Transverse colon (tissue), 4 donors: ENCODE measurements around the gene IL20RA. TPM values are rescaled to one million over a fixed set of nuclear protein-coding genes. Genes with fewer than 3 reads are reported as not detected.

ENCODE experiments used
- DNase-seq: peaks from one replicate; pipeline ENCODE4 v3.0.0-alpha.2; 2019
- H3K27ac ChIP-seq, 4 donors: fragments of 200-600 bp; sonication (generic); 2 replicates each; pipeline ENCODE4 v1.5.1; 2016 to 2018; ENCODE audit warnings: inconsistent platforms in 4 of 4
- H3K27me3 ChIP-seq: fragments of 200-600 bp; sonication (generic); 2 replicates; pipeline ENCODE4 v1.5.1; 2017; ENCODE audit warnings: inconsistent platforms
- H3K36me3 ChIP-seq, 4 donors: fragments of 200-600 bp; sonication (generic); 2 replicates each; pipeline ENCODE4 v1.5.1; 2017 to 2019; ENCODE audit warnings: inconsistent platforms in 4 of 4
- H3K4me1 ChIP-seq, 4 donors: fragments of 200-600 bp; sonication (generic); 2 replicates each; pipeline ENCODE4 v1.5.1; 2017 to 2020; ENCODE audit warnings: inconsistent platforms in 4 of 4
- H3K4me3 ChIP-seq, 4 donors: fragments of 200-600 bp; sonication (generic); 1 replicate in 1 of 4; 2 replicates in 3 of 4; pipeline versions ENCODE4 v1.5.1 to v1.6.1; 2017 to 2019; ENCODE audit warnings: inconsistent platforms in 4 of 4
- H3K9me3 ChIP-seq, 2 donors: fragments of 200-600 bp; sonication (generic); 2 replicates each; pipeline ENCODE4 v1.5.1; 2017 to 2019; ENCODE audit warnings: inconsistent platforms in 2 of 2
- EP300 ChIP-seq: sonication (generic); formaldehyde crosslinking; IDR thresholded peaks from one replicate; pipeline ENCODE4 v1.6.1; 2017; ENCODE audit warnings: antibody characterized with exemption, low read depth
- POLR2A ChIP-seq: fragments of 450-650 bp; IDR thresholded peaks from one replicate; pipeline ENCODE4 v1.6.1; 2016; ENCODE audit warnings: antibody characterized with exemption, mild to moderate bottlenecking, moderate library complexity
- POLR2AphosphoS5 ChIP-seq, 3 donors: sonication (generic); formaldehyde crosslinking; IDR thresholded peaks; one replicate each; pipeline ENCODE4 v1.6.1; 2016; ENCODE audit warnings: antibody characterized with exemption in 3 of 3
- WGBS, 2 donors: methylation state at CpG; one replicate each; pipeline ENCODE4 v1.1.5; 2018; ENCODE audit warnings: low coverage in 1 of 2; 5-methylcytosine and 5-hydroxymethylcytosine counted together
- in situ Hi-C, 4 donors: fragments of 200-750 bp; cut with MboI; loops; one replicate each; pipeline versions ENCODE4 v1.15.0 to v1.15.1; 2017; ENCODE audit warnings: low sequenced_read_pairs in 3 of 4, low pct_ligation_motif_present in 1 of 4, low pct_unique_long_range_greater_than_20kb in 1 of 4
- intact Hi-C: fragments of 100-400 bp; cut with DNase I; formaldehyde crosslinking; loops from one replicate; pipeline ENCODE4 v1.15.1; 2023; ENCODE audit warnings: low total_unique reads
- small RNA-seq, 4 donors: library from RNA; depleted of rRNA; stranded (forward); fragments of <200 nt; gene quantifications; one replicate each; pipeline ENCODE3, GENCODE V24; 2016
- total RNA-seq, 4 donors: library from RNA; depleted of rRNA; stranded (reverse); fragments of >200 nt; gene quantifications; one replicate each; pipeline ENCODE4 v1.1.0, GENCODE V29; 2016
- TF ChIP-seq, protein P1 (sequence below), 5 experiments: fragments of 200-600 bp in 3 of 5; fragments of 450-650 bp in 2 of 5; sonication (generic) in 3 of 5; IDR thresholded peaks; 1 replicate in 2 of 5; 2 replicates in 3 of 5; pipeline ENCODE4 v1.5.1; 2016 to 2017; ENCODE audit warnings: antibody characterized with exemption in 5 of 5, inconsistent platforms in 3 of 5, mild to moderate bottlenecking in 2 of 5, moderate library complexity in 1 of 5

Gene IL20RA
- total RNA-seq, 4 donors from 2014 or later: 7.4 to 20.5 (median 11.3) TPM

DNA sequence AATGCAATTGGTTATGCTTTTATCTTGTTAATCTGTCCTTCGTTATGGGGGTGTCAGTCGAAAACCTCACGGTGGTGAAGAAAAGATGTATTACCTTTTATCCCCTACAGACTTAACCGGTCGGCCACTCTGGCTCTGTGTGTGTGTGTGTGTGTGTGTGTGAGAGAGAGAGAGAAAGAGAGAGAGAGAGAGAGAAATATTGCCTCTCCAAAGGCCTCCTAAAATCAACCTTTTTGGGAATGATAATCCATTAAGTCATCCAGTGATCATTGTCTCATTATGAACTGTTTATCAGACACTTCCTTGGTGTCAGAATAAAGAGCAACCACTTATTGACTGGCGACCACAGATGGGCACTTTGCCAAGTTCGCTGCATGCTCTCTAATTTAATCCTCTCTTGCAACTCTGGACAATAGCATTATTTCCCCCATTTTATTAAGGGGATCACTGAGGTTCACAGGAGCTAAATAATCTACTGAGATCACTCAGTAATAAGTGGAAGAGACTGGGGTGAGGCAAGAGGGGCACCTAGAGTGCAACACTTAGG is 92.0 kb downstream of the IL20RA start:
- 68 to 77% methylated on average over 7 of the region's 7 CpGs for WGBS, 2 donors
- in situ Hi-C loops (no loop called here), intact Hi-C loops (no loop called here)
- Histone ChIP-seq H3K4me1 (peaks cover 0 to 5% (median 0%) of the 10 kb centered on the region in 4 donors), H3K9me3 (no peaks in the 10 kb centered on the region), H3K27me3 (no peaks in the 10 kb centered on the region), H3K4me3 (no peak overlapping the region), H3K27ac (no peak overlapping the region), H3K36me3 (no peaks in the 10 kb centered on the region)
- DNase-seq: no peak
- TF ChIP-seq EP300 (no peak), POLR2A (no peak), POLR2AphosphoS5 (IDR thresholded peaks at IDR 0.05) (no peak)
- TF ChIP-seq, protein P1, sequence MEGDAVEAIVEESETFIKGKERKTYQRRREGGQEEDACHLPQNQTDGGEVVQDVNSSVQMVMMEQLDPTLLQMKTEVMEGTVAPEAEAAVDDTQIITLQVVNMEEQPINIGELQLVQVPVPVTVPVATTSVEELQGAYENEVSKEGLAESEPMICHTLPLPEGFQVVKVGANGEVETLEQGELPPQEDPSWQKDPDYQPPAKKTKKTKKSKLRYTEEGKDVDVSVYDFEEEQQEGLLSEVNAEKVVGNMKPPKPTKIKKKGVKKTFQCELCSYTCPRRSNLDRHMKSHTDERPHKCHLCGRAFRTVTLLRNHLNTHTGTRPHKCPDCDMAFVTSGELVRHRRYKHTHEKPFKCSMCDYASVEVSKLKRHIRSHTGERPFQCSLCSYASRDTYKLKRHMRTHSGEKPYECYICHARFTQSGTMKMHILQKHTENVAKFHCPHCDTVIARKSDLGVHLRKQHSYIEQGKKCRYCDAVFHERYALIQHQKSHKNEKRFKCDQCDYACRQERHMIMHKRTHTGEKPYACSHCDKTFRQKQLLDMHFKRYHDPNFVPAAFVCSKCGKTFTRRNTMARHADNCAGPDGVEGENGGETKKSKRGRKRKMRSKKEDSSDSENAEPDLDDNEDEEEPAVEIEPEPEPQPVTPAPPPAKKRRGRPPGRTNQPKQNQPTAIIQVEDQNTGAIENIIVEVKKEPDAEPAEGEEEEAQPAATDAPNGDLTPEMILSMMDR (IDR thresholded peaks at IDR 0.05): no peak

DNA sequence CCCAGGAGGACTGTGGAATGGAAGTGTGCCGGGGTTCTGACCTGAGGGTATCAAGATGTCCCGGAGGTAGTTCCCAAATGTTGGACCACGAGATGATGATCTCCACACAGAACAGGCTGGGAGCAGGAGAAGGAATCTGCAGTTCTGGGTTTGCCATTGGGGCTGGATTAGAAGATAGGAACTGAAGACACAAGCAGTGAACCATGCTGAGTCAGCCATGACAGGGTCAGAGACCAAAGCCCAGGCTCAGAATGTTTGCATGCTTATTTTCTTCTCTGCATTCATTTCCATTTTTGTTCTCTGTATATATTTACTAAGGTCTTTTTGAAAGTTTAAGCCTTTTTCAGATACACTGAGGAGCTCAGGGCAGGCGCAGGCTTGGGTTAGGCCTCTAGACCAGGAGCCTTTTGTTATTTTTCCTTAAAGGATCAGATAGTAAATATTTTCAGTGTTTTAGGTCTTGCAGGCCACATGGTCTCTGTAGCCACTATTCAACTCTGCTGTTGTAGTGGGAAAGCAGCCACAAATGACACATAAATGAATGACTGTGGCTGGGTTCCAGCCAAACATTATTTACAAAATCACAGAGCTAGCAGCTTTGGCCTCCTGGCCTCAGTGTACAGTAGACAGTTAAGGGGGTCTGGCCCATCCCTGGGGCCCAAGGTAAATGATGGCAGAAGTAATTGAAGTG is 94.2 kb downstream of the IL20RA start:
- DNase-seq: no peak
- Histone ChIP-seq H3K27me3 (no peaks in the 10 kb centered on the region), H3K27ac (no peak overlapping the region), H3K9me3 (no peaks in the 10 kb centered on the region), H3K36me3 (no peaks in the 10 kb centered on the region), H3K4me1 (no peaks in the 10 kb centered on the region), H3K4me3 (no peak overlapping the region)
- 81 to 84% methylated on average over 4 of the region's 4 CpGs for WGBS, 2 donors
- intact Hi-C loops: no loop called here
- in situ Hi-C loops: no loop called here
- no peak for TF ChIP-seq POLR2AphosphoS5 (IDR thresholded peaks at IDR 0.05)
- TF ChIP-seq, protein P1 (IDR thresholded peaks at IDR 0.05): no peak
- no peak for TF ChIP-seq POLR2A
- TF ChIP-seq EP300: no peak

Small RNAs within 50 kb of the gene (small RNA-seq; reads per million reads assigned to genes)
- gene RPL35AP3: 0 reads per million in 4 donors

Other genes with a start within 250 kb of the IL20RA start
- gene PEX7, start 222.4 kb downstream of the IL20RA start, total RNA-seq: 10 to 100 TPM in 1 of 4 donors, 1 to 10 TPM in 2, not detected in 1; 3.4 to 11.0 (median 7.0) TPM
- gene SLC35D3, start 122.7 kb downstream of the IL20RA start, total RNA-seq: not detected
- gene IL22RA2, start 128.7 kb upstream of the IL20RA start, total RNA-seq: under 1 TPM in 1 of 4 donors, not detected in 3; 0.16 TPM
- 100 to 1,000 TPM in 2 of 4 donors, 10 to 100 TPM in 1, 1 to 10 TPM in 1; 7.0 to 116 (median 86.8) TPM for gene IFNGR1, start 174.4 kb upstream of the IL20RA start, total RNA-seq